AG04450 (cell line): Measurements from ENCODE around the gene ANAPC7. TPM values are rescaled to one million over a fixed set of nuclear protein-coding genes. Genes with fewer than 3 reads are reported as not detected.

Experiments
- CTCF ChIA-PET: fragments of 300-600, 350-600 bp; formaldehyde crosslinking; extraction: SDS; loops from one replicate; lab custom pipeline; 2022; ENCODE audit warnings: antibody characterized with exemption, inconsistent platforms; lab: Charles Lee
- POLR2A ChIA-PET: fragments of 350-600 bp; formaldehyde crosslinking; extraction: SDS; loops from one replicate; lab custom pipeline; 2021; ENCODE audit warnings: antibody characterized with exemption, inconsistent platforms; lab: Yijun Ruan, JAX
- DNase-seq: peaks from one replicate; pipeline ENCODE4 v3.0.0-alpha.2; 2011; ENCODE audit warnings: low read depth, low spot score
- H3K27ac ChIP-seq: one replicate; pipeline ENCODE4 v1.5.1; 2012; ENCODE audit warnings: low read depth, low read length, control low read depth
- H3K27me3 ChIP-seq: one replicate; pipeline ENCODE4 v1.6.0; 2012; ENCODE audit warnings: low read length; ENCODE audit not compliant: control insufficient read depth, insufficient read depth
- H3K4me3 ChIP-seq: 2 replicates; pipeline ENCODE4 v1.5.1; 2011; ENCODE audit warnings: mild to moderate bottlenecking, low read depth, low read length, control low read depth
- H3K9me3 ChIP-seq: 2 replicates; pipeline ENCODE4 v1.5.1; 2012; ENCODE audit warnings: low read length; ENCODE audit not compliant: control insufficient read depth, insufficient read depth
- polyA minus RNA-seq: library from RNA; depleted of rRNA, polyadenylated mRNA; stranded (reverse); fragments of >200 nt; gene quantifications from 2 replicates; pipeline ENCODE4 v1.2.3, GENCODE V29; 2011; rRNA and poly(A)+ RNA removed
- polyA plus RNA-seq: library from polyadenylated mRNA; depleted of rRNA; stranded (reverse); fragments of >200 nt; gene quantifications from 2 replicates; pipeline ENCODE4 v1.2.3, GENCODE V29; 2011; rRNA removed
- TF ChIP-seq, protein P1 (sequence below): IDR thresholded peaks from 2 replicates; pipeline ENCODE4 v1.5.1; 2011; ENCODE audit warnings: low read depth, low read length, control low read depth, inconsistent platforms

ANAPC7 gene, protein sequence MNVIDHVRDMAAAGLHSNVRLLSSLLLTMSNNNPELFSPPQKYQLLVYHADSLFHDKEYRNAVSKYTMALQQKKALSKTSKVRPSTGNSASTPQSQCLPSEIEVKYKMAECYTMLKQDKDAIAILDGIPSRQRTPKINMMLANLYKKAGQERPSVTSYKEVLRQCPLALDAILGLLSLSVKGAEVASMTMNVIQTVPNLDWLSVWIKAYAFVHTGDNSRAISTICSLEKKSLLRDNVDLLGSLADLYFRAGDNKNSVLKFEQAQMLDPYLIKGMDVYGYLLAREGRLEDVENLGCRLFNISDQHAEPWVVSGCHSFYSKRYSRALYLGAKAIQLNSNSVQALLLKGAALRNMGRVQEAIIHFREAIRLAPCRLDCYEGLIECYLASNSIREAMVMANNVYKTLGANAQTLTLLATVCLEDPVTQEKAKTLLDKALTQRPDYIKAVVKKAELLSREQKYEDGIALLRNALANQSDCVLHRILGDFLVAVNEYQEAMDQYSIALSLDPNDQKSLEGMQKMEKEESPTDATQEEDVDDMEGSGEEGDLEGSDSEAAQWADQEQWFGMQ
- polyA plus RNA-seq (48.7 and 58.8 TPM in 2 replicates), polyA minus RNA-seq (37.0 and 41.7 TPM in 2 replicates)

DNA sequence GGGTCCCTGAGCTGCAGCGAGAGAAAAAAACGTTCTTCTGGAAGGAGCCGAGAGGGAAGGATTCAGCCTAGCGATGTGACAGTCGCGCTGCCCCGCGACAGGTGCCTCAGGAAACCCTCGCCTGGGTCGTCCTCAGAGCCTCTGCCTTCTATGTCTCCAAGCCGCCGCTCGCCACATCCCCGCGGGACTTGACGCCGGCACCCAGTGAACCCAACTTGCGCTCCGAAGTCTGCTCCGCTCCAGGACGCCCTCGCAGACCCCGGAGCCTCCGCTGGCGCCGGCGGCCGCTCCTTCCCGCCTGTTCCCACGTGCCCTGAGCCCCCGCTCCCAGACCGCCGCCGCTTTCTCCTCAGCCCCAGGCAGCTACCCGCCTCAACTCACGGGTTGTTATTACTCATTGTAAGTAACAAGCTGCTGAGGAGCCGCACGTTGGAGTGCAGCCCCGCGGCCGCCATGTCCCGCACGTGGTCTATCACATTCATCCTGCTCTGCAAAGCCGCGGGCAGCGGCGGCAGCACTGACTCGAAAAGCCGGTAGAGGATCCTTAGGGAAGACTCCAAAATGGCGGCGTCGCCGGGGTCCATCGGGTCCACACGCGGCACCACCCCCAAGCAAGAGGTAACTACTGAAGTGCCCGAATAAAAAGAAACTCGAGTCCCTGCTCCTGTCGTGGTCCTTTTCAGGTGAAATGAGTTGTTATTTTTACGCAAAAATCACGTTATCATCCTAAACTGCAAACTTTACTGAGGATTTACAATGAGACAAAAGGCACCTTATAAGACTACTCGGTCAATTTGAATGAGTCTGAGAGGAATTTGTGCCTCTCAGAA is at the start of gene ANAPC7:
Gene ANAPC7, minus strand, starts transcription at position 563 of the 830 bp plus-strand sequence. Its CDS starts 81 bp downstream, at position 482.
- Histone ChIP-seq H3K27ac (peak within 1 kb of the TSS; percentile 81), H3K27me3 (no peaks in the 10 kb centered on the region), H3K9me3 (no peaks in the 10 kb centered on the region; the same call in 1 of the 2 replicates), H3K4me3 (peak within 1 kb of the TSS; percentile 92)
- peak; percentile 79 for DNase-seq
- ChIA-PET CTCF (interaction anchor here (2.7 kb wide), 1 partner anchor 28 kb away, joined by 14 read pairs; no protein-coding TSS in a partner anchor), POLR2A (interaction anchor here (0.6 kb wide), 1 partner anchor 10 kb away, joined by 10 read pairs; no protein-coding TSS in a partner anchor)
- TF ChIP-seq, protein P1, sequence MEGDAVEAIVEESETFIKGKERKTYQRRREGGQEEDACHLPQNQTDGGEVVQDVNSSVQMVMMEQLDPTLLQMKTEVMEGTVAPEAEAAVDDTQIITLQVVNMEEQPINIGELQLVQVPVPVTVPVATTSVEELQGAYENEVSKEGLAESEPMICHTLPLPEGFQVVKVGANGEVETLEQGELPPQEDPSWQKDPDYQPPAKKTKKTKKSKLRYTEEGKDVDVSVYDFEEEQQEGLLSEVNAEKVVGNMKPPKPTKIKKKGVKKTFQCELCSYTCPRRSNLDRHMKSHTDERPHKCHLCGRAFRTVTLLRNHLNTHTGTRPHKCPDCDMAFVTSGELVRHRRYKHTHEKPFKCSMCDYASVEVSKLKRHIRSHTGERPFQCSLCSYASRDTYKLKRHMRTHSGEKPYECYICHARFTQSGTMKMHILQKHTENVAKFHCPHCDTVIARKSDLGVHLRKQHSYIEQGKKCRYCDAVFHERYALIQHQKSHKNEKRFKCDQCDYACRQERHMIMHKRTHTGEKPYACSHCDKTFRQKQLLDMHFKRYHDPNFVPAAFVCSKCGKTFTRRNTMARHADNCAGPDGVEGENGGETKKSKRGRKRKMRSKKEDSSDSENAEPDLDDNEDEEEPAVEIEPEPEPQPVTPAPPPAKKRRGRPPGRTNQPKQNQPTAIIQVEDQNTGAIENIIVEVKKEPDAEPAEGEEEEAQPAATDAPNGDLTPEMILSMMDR = no peak

DNA sequence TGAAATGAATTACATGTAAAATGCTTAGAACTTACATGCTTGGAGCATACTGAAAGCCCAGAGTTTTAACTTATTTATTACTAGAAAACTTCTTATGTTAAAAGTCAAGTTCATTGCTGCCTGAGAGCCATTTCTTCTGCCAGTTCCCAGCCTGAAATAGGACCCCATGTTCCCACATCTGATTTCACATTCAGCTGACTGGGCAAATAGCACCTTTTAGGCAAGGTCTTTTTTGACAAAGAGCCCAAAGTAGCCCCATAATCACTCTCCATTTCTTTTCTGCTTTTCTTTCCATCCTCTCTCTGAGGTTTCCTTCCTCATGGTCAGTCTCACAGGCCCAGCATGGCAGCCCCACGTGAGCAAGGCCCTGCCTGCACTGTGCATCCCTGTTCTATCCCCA is 47.8 kb upstream of the ANAPC7 start:
- CTCF ChIA-PET = interaction anchor here (0.9 to 5.1 kb wide), 4 partner anchors 8 to 437 kb away, joined by 3 to 125 read pairs (median 14); partner anchors contain the start of gene TCTN1
- H3K4me3 ChIP-seq = no peak overlapping the region
- H3K27ac ChIP-seq = no peak overlapping the region
- TF ChIP-seq, protein P1 = no peak
- POLR2A ChIA-PET = interaction anchor here (2.2 kb wide), 1 partner anchor 17 kb away, joined by 5 read pairs; the partner anchor contains the start of genes FAM216A and GPN3
- H3K27me3 ChIP-seq = no peaks in the 10 kb centered on the region
- DNase-seq = no peak
- H3K9me3 ChIP-seq = no peaks in the 10 kb centered on the region; the same call in 1 of the 2 replicates

DNA sequence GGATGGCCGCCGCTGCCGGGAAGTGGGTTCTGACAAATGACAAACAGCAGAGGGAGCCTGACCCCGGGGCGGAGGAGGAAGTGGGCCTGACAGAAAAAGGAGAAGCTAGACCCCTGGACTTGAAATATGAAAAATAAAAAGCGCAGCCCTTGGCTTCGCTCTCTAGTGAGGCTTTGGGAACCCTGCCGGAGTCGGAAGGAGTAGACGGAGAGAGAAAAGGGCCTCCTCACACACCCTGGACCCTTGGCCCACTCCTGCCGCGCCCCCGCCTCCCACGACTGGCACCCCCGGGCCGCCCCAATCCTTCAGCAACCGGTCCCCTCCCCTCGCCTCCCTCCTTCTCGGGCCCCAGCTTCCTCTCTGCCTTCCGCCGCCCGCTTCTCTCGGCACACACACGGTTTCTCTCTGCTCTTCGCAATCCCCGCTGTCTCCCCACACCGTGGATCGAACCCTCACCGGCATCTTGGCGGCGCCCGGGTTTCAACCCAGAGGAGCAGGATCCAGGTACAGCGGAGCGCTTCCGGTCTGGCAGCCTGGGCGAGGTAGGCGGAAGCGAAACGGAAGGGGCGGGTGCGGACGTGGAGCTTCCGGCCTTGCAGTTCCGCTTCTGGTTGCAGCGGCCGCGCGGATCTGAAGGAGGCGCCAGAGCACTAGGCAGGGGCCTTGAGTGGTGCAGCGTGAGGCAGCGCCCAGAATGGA is 46.4 kb upstream of the ANAPC7 start, which contains the start of gene ARPC3:
Gene ARPC3, minus strand, starts transcription at position 539 of the 699 bp plus-strand sequence. Its CDS starts 77 bp downstream, at position 462.
- POLR2A ChIA-PET = interaction anchor here (0.5 to 1.9 kb wide), 10 partner anchors 18 to 438 kb away, joined by 3 to 29 read pairs (median 4); partner anchors contain the start of genes FAM216A, GPN3 and TCTN1
- H3K9me3 ChIP-seq = no peaks in the 10 kb centered on the region; the same call in 1 of the 2 replicates
- TF ChIP-seq, protein P1 = peak; percentile 88
- CTCF ChIA-PET = interaction anchor here (0.5 to 5.1 kb wide), 34 partner anchors 10 to 482 kb away, joined by 3 to 125 read pairs (median 4); partner anchors contain the start of genes C12orf76, FAM216A, GPN3 and TCTN1
- peak; percentile 86 for DNase-seq
- peak within 1 kb of the TSS; percentile 91 for H3K27ac ChIP-seq
- H3K4me3 ChIP-seq = peak within 1 kb of the TSS; percentile 94
- H3K27me3 ChIP-seq = no peaks in the 10 kb centered on the region

DNA sequence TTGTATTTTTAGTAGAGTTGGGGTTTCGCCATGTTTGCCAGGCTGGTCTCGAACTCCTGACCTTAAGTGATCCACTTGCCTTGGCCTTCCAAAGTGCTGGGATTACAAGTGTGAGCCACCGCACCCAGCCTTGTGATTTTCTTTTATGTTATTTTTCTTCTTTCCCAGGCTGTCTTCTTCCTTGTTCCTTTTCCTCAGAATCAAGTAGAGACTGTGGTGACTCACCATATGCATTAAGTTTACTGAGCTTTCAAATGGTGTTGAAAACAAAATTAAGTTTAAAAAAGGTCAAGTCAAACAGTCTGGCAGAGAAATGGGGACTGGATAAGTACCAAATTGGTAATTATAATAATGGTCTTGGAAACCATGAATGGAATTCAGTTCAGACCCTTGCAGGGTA is 40.9 kb upstream of the ANAPC7 start:
- ChIA-PET POLR2A (interaction anchor here (0.7 to 1.8 kb wide), 3 partner anchors 10 to 363 kb away, joined by 3 to 4 read pairs (median 4); no protein-coding TSS in a partner anchor), CTCF (interaction anchor here (0.6 to 2.6 kb wide), 2 partner anchors 13 to 408 kb away, joined by 5 to 19 read pairs; no protein-coding TSS in a partner anchor)
- Histone ChIP-seq H3K27me3 (no peaks in the 10 kb centered on the region), H3K27ac (no peak overlapping the region), H3K4me3 (no peak overlapping the region), H3K9me3 (no peaks in the 10 kb centered on the region)
- TF ChIP-seq, protein P1 = no peak
- DNase-seq = no peak
